ENCODE results near the gene SIRPA. TPM values are rescaled to one million over a fixed set of nuclear protein-coding genes. Genes with fewer than 3 reads are reported as not detected.
"Not testable (repeated sequence)": the region's sequence is repeated elsewhere in the genome, so short reads cannot be mapped to it uniquely, and the experiment has no call there.

SIRPA gene
- polyA plus RNA-seq, 4 donors, result 24.7 to 40.2 (median 28.2) TPM

GRCh38 chr20:1902188-1902587 is 7.0 kb downstream of the SIRPA start:
- DNase-seq (ENCODE audit: low read depth in 4 of 4, low spot score in 3 of 4), result no peak

GRCh38 chr20:1904135-1904534 is 8.9 kb downstream of the SIRPA start:
- DNase-seq (ENCODE audit: low read depth in 4 of 4, low spot score in 3 of 4), result no peak

- no peak for DNase-seq (ENCODE audit: low read depth in 4 of 4, low spot score in 3 of 4)
Measured at GRCh38 chr20:1905009-1905408, 9.8 kb downstream of the SIRPA start.

GRCh38 chr20:1905693-1906092 is 10.5 kb downstream of the SIRPA start:
- DNase-seq (ENCODE audit: low read depth in 4 of 4, low spot score in 3 of 4), result no peak

GRCh38 chr20:1906361-1907051 is 11.3 kb downstream of the SIRPA start:
- DNase-seq (ENCODE audit: low read depth in 4 of 4, low spot score in 3 of 4), result no peak

GRCh38 chr20:1907586-1907985 is 12.4 kb downstream of the SIRPA start:
- DNase-seq (ENCODE audit: low read depth in 4 of 4, low spot score in 3 of 4), result no peak

GRCh38 chr20:1908191-1908590 is 13.0 kb downstream of the SIRPA start:
- DNase-seq (ENCODE audit: low read depth in 4 of 4, low spot score in 3 of 4), result no peak

- no peak for DNase-seq (ENCODE audit: low read depth in 4 of 4, low spot score in 3 of 4)
Measured at GRCh38 chr20:1909097-1909496, 13.9 kb downstream of the SIRPA start.

- DNase-seq (ENCODE audit: low read depth in 4 of 4, low spot score in 3 of 4), result no peak
Measured at GRCh38 chr20:1911536-1911935, 16.3 kb downstream of the SIRPA start.

- no peak for DNase-seq (ENCODE audit: low read depth in 4 of 4, low spot score in 3 of 4)
Measured at GRCh38 chr20:1912053-1912452, 16.8 kb downstream of the SIRPA start.

- DNase-seq (ENCODE audit: low read depth in 4 of 4, low spot score in 3 of 4), result no peak
Measured at GRCh38 chr20:1912646-1913045, 17.4 kb downstream of the SIRPA start.

GRCh38 chr20:1915233-1915632 is 20.0 kb downstream of the SIRPA start:
- not testable (repeated sequence) for DNase-seq (ENCODE audit: low read depth in 4 of 4, low spot score in 3 of 4)

- DNase-seq (ENCODE audit: low read depth in 4 of 4, low spot score in 3 of 4), result no peak
Measured at GRCh38 chr20:1915725-1916124, 20.5 kb downstream of the SIRPA start.

- DNase-seq (ENCODE audit: low read depth in 4 of 4, low spot score in 3 of 4), result no peak
Measured at GRCh38 chr20:1917786-1918185, 22.6 kb downstream of the SIRPA start.

GRCh38 chr20:1918491-1919165 is 23.4 kb downstream of the SIRPA start:
- no peak for DNase-seq (ENCODE audit: low read depth in 4 of 4, low spot score in 3 of 4)

GRCh38 chr20:1920252-1920651 is 25.0 kb downstream of the SIRPA start:
- DNase-seq (ENCODE audit: low read depth in 4 of 4, low spot score in 3 of 4), result peak in 1 of 4 donors; percentile 32

- DNase-seq (ENCODE audit: low read depth in 4 of 4, low spot score in 3 of 4), result no peak
Measured at GRCh38 chr20:1920826-1921225, 25.6 kb downstream of the SIRPA start.

GRCh38 chr20:1921985-1922384 is 26.8 kb downstream of the SIRPA start:
- not testable (repeated sequence) for DNase-seq (ENCODE audit: low read depth in 4 of 4, low spot score in 3 of 4)

- no peak for DNase-seq (ENCODE audit: low read depth in 4 of 4, low spot score in 3 of 4)
Measured at GRCh38 chr20:1922786-1923185, 27.6 kb downstream of the SIRPA start.

GRCh38 chr20:1924910-1925861 is 30.0 kb downstream of the SIRPA start:
- DNase-seq (ENCODE audit: low read depth in 4 of 4, low spot score in 3 of 4), result no peak

GRCh38 chr20:1926237-1926636 is 31.0 kb downstream of the SIRPA start:
- no peak for DNase-seq (ENCODE audit: low read depth in 4 of 4, low spot score in 3 of 4)

All from left renal pelvis (tissue), 4 donors.